Measurements from ENCODE around the gene ARHGEF7.

The ARHGEF7 gene

GRCh38 chr13:111316161-111316730 lies 201.1 kb downstream of the ARHGEF7 start:
- no peak for DNase-seq

GRCh38 chr13:111317042-111317550 lies 202.0 kb downstream of the ARHGEF7 start:
- DNase-seq: no peak

DNA sequence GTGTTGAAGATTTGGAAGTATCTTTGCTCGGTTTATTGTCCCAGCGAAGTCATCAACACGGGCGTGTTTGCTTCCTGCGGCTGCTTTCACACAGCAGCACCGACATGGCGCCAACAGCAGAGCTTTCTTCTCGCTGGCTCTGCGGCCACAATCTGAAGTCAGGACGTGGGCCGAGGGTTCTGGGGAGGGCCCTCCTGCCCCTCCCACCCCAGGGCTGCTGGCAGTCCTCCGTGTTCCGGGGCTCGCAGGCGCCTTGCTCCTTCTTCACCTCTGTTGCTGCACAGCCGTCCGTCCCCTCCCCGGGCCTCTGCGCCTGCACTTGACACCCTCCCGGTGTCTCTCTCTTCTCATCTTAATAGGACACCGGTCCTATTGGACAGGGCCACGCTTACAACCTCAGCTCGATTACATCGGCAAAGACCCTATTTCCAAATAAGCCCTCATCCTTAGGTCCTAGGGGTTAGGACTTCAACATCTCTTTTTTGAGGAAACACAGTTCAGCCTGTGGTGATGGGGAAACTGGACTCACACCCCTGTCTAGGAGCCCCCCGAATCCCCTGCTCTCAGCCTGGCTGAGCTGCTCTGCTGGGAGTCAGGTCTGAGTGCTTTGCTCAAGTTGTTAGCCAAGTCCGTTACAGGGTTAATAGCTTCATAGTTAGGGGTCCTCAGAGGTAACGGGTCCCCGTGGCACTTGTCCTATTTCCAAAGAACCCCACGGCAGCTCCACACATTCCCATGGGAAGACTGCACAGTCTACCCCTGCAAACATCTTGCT lies 202.6 kb downstream of the ARHGEF7 start:
- DNase-seq: no peak

DNA sequence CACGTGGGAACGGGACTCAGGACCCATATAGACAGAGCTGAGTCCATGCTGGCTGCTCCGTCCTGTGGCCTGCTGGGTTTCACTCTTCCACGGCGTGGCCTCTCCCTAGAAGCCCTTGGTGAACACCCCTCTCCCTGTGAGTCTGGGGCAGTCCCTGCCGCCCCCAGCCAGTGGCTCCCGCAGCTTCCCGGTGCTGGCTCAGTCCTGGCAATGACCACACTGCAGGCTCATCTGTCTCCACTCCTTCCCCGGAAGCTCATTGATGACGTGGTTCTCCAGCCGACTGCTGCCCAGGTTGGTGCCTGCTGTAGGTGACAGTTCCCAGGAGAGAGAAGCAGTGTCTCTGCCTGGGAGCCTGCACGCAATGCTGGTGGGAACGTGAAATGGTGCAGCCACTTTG lies 203.3 kb downstream of the ARHGEF7 start:
- no peak for DNase-seq

GRCh38 chr13:111319521-111319920 lies 204.4 kb downstream of the ARHGEF7 start:
- DNase-seq: no peak

GRCh38 chr13:111319998-111320911 lies 205.1 kb downstream of the ARHGEF7 start, which contains the start of gene TEX29:
Gene TEX29 (plus strand): TSS chr13:111320642. CDS start chr13:111320891, 249 bp downstream.
- no peak for DNase-seq

DNA sequence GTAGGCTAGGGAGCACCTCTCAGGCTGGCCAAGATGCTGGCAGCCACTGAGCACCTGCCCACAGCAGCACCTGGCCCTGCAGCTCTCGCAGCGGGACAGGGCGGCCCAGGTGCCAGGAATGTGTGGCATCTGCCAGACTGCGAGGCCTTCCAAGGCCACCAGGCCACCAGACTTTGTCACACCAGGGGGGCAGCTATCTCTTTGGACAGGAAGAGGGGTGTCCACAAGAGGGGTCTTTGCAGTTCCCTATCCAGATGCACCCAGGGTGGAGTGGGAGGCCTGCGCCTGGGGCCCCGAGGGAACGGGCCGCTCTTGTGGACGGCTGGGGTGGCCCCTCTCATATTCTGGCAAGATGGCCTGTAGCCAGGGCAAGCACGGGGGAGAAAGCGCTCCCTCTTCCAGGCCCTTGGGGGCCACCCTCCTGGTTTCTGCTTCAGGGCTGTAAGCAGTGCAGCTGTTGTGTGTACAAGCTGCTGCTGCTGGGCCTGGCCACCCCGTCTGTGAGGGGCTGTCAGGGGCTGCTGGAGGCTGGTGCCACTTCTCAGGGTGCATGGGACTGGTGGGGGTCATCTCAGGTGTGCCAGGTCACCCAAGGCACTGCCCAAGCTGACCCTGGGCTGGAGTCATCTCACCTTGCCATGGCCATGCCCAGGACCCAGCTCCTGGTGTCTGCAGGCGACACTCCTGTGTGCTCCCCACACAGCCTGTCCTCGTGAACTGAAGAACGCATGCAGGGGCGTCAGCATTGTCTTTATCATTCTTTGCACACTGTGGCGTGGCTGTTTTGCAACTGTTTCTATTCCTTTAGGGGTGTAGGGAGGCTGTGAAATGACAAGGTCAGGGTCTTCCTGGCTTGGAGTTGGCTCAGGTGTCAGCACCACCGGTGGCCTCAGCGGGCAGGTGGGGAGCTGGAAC lies 207.1 kb downstream of the ARHGEF7 start:
- no peak for DNase-seq

DNA sequence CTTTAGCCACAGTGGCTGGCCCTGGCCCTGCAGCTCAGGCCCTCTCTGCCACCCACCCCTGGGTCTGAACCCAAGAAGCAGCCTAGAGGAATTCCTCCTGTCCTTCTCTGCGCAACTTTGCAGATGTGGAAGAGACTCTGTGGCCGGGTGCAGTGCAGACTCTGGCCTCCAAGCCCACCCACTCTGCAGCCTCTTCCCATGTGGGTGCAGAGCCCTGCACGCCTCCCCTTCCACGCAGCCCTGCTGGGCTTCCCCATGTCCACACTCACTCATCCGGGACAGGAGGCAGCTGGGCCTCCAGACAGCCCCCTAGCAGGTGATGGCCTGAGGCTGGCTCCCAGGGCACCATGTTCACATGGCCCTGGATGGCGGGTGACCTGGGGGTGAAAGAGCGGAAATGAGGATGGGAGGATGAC lies 207.8 kb downstream of the ARHGEF7 start:
- no peak for DNase-seq

DNA sequence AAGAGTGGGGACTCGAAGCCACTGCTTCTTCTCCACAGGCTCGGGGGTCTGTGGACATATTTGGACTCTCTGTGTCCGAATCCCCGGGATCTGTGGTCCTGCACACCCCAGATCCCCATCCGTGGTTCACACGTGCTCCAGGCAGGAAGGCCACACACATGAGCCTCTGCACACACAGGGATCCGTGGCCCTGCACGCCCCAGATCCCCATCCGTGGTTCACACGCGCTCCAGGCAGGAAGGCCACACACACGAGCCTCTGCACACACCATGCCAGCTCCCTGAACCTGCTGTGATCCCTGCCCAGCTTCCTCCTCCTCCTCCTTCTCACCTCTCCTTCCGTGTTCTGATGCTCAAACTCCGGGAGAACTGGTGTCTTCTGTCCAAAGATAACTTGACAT lies 208.4 kb downstream of the ARHGEF7 start:
- no peak for DNase-seq

GRCh38 chr13:111323950-111324651 lies 209.0 kb downstream of the ARHGEF7 start:
- no peak for DNase-seq

- DNase-seq: no peak
Observed at GRCh38 chr13:111324736-111325135, 209.6 kb downstream of the ARHGEF7 start.

DNA sequence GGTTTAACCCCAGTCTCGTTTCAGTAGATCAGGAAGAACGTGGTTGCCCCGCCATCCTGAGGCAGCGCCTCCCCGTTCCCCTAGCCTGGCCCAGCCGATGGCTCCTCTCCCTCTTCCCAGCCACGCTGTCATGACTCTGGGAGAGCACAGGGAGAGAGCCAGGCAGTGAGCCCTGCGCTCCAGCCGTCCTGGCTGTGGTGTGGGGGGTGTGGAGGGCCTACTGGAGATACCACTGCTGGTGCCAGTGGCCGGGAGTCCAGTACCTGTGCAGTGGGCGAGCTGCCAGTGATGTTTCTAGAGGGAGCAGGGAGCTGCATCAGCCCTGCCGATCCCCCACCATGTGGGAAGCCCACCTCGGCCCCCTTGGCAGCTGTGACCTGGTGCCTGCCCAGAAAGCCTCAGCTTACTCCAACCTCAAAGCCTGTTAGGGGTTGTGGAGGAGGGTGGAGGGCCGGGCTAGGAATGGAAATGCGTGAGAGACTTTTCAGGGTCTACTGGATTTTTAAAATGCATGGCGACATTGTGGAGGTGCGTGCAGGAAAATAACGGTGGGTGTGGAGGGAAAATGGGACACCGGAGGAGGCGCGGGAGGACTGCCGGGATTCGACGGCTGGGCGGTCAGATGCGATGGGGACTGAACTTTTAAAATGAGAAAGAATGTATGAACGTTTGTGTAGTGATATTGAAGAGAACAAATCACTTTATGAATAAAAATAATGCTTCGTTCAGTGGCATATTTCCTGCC lies 210.2 kb downstream of the ARHGEF7 start:
- no peak for DNase-seq

- DNase-seq: no peak
Observed at GRCh38 chr13:111325941-111326620, 211.0 kb downstream of the ARHGEF7 start.

DNA sequence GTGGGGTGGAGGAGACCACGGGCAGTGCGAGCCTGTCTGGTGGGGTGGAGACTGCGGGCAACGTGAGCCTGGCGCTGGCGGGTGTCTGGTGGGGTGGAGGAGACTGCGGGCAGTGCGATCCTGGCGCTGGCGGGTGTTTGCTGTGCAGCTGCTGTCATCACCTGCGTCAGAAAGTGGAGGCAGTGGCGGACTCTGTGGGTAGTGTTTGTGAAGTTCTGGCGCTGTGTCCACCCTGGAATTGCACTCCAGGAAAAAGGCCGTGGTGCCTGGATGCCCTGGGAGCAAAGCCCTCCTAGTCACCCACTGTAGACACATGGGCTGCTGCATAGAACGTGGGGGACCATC lies 211.5 kb downstream of the ARHGEF7 start:
- no peak for DNase-seq

GRCh38 chr13:111326981-111327642 lies 212.0 kb downstream of the ARHGEF7 start:
- no peak for DNase-seq

GRCh38 chr13:111327730-111328573 lies 212.8 kb downstream of the ARHGEF7 start:
- DNase-seq: no peak

GRCh38 chr13:111328574-111329410 lies 213.7 kb downstream of the ARHGEF7 start:
- no peak for DNase-seq

GRCh38 chr13:111329641-111330040 lies 214.5 kb downstream of the ARHGEF7 start:
- DNase-seq: no peak
